ENCODE data around the gene RCC1. TPM values are rescaled to one million over a fixed set of nuclear protein-coding genes. Genes with fewer than 3 reads are reported as not detected.
A peak's percentile ranks its signal among the peaks of the same experiment; 100 is the strongest.

Gene RCC1
- total and polyA plus RNA-seq, 7 donors: 7.0 to 81.6 (median 14.0) TPM

- no peaks in the 10 kb centered on the region for H3K27me3 ChIP-seq (ENCODE audit: insufficient read depth in 3 of 3, low read length in 2 of 3)
- intact Hi-C loops (cut with DNase I): loop anchor here (5.0 kb wide), 3 partner anchors 86 to 361 kb away; partner anchors contain the start of gene TAF12 (in 1 of the 2)
- WGBS, 3 donors: 94 to 96% (median 95%) methylated on average over 1 of the region's 1 CpG
These were observed 10.7 kb downstream of the RCC1 start for GRCh38 chr1:28516518-28516956.

GRCh38 chr1:28517649-28517999, 11.8 kb downstream of the RCC1 start:
- peak overlapping the region; percentile 91 for H3K27ac ChIP-seq
- WGBS, 3 donors: 7 to 14% (median 13%) methylated on average over 7 of the region's 7 CpGs

More at GRCh38 chr1:28516518-28516956, 10.7 kb downstream of the RCC1 start:
- TF ChIP-seq, protein P1, sequence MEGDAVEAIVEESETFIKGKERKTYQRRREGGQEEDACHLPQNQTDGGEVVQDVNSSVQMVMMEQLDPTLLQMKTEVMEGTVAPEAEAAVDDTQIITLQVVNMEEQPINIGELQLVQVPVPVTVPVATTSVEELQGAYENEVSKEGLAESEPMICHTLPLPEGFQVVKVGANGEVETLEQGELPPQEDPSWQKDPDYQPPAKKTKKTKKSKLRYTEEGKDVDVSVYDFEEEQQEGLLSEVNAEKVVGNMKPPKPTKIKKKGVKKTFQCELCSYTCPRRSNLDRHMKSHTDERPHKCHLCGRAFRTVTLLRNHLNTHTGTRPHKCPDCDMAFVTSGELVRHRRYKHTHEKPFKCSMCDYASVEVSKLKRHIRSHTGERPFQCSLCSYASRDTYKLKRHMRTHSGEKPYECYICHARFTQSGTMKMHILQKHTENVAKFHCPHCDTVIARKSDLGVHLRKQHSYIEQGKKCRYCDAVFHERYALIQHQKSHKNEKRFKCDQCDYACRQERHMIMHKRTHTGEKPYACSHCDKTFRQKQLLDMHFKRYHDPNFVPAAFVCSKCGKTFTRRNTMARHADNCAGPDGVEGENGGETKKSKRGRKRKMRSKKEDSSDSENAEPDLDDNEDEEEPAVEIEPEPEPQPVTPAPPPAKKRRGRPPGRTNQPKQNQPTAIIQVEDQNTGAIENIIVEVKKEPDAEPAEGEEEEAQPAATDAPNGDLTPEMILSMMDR (IDR thresholded peaks at IDR 0.05): no peak
- Histone ChIP-seq H3K9me3 (no peaks in the 10 kb centered on the region), H3K27ac (peak overlapping the region; percentile 91), H3K4me3 (no peak overlapping the region), H3K4me1 (peaks cover 14% of the 10 kb centered on the region), H3K36me3 (ENCODE audit: insufficient read depth in 1 of 2, low read depth in 1 of 2) (peaks cover 0 to 36% of the 10 kb centered on the region in 2 donors)
- no peak for ATAC-seq
- DNase-seq: no peak

DNA sequence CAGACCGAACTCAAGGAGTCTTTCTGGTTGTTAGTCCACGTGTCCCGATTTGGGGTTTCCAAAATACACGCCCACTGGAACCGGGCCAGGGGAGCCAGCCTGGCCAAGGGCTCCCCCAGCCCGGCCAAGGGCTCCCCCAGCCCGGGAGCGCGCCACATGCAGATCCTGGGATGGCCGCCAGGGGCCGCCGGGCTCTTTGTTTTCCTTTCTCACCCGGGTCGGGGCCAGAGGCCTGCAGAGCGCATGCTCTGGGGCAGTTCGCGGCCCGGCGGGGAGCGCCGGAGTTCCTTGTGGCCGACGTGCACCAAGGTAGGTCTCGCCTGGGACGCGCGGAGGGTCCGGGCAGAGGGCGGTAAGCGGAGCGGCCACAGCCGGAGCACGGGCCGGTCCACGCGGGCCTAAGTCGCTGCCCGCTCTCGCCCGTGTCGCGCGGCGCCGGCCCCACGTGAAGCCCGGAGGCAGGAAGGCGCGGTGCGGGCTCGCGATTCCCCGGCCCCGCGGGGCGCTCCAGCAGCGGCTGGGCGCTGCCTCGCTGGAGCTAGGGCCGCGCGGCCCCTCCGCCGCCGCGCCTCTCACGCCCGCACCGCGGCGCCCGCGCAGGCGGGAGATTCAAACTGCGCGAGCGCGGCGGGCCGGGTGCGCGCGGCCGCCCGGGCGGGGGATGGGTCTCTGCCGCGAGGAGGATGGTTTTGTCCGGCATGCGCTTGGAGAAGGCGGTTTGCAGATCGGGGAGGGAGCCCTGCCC, 12.3 kb downstream of the RCC1 start:
- Histone ChIP-seq H3K36me3 (ENCODE audit: insufficient read depth in 1 of 2, low read depth in 1 of 2) (peaks cover 0 to 20% of the 10 kb centered on the region in 2 donors), H3K27me3 (ENCODE audit: insufficient read depth in 3 of 3, low read length in 2 of 3) (no peaks in the 10 kb centered on the region), H3K9me3 (no peaks in the 10 kb centered on the region), H3K4me1 (peaks cover 14% of the 10 kb centered on the region), H3K27ac (peak overlapping the region; percentile 91), H3K4me3 (peak overlapping the region; percentile 85)
- TF ChIP-seq, protein P1 (IDR thresholded peaks at IDR 0.05): peak; percentile 99
- intact Hi-C loops (cut with DNase I): loop anchor here (1.0 to 5.0 kb wide), 6 partner anchors 35 to 359 kb away; partner anchors contain the start of genes TAF12 (in 1 of the 2) and TRNAU1AP (in 1 of the 2)
- WGBS, 3 donors: 0 to 1% (median 1%) methylated on average over 34 to 92 of the region's 92 CpGs
- ATAC-seq (peak; percentile 84 to 90 (median 88)), DNase-seq (peak; percentile 92 to 94)

More at GRCh38 chr1:28517649-28517999, 11.8 kb downstream of the RCC1 start:
- Histone ChIP-seq H3K4me1 (peaks cover 14% of the 10 kb centered on the region), H3K9me3 (no peaks in the 10 kb centered on the region), H3K36me3 (ENCODE audit: insufficient read depth in 1 of 2, low read depth in 1 of 2) (peaks cover 0 to 25% of the 10 kb centered on the region in 2 donors), H3K27me3 (ENCODE audit: insufficient read depth in 3 of 3, low read length in 2 of 3) (no peaks in the 10 kb centered on the region), H3K4me3 (peak overlapping the region; percentile 85)
- TF ChIP-seq, protein P1 (IDR thresholded peaks at IDR 0.05): no peak
- DNase-seq: no peak
- ATAC-seq: peak; percentile 9 to 30 (median 18)
- intact Hi-C loops (cut with DNase I): loop anchor here (1.0 to 5.0 kb wide), 4 partner anchors 85 to 360 kb away; partner anchors contain the start of gene TAF12 (in 1 of the 2)

- no peak for ATAC-seq
- TF ChIP-seq, protein P1 (IDR thresholded peaks at IDR 0.05): no peak
- Histone ChIP-seq H3K9me3 (no peaks in the 10 kb centered on the region), H3K4me1 (peaks cover 14% of the 10 kb centered on the region), H3K4me3 (peak overlapping the region; percentile 85), H3K36me3 (ENCODE audit: insufficient read depth in 1 of 2, low read depth in 1 of 2) (peaks cover 0 to 13% of the 10 kb centered on the region in 2 donors), H3K27ac (peak overlapping the region; percentile 91), H3K27me3 (ENCODE audit: insufficient read depth in 3 of 3, low read length in 2 of 3) (no peaks in the 10 kb centered on the region)
- intact Hi-C loops (cut with DNase I): loop anchor here (1.0 to 5.0 kb wide), 5 partner anchors 34 to 358 kb away; partner anchors contain the start of genes TAF12 (in 1 of the 2) and TRNAU1AP (in 1 of the 2)
- no peak for DNase-seq
- WGBS, 3 donors: 9 to 10% (median 10%) methylated on average over 21 of the region's 21 CpGs
These were observed 13.0 kb downstream of the RCC1 start for GRCh38 chr1:28518745-28519341.

Measured in psoas muscle (tissue), 8 donors.